K562 (cell line): Measurements from ENCODE around the gene NECAB3. TPM values are rescaled to one million over a fixed set of nuclear protein-coding genes. Genes with fewer than 3 reads are reported as not detected.
A peak's percentile ranks its signal among the peaks of the same experiment; 100 is the strongest.

ENCODE experiments used
- BHLHE40 ChIP-seq: IDR thresholded peaks from 2 replicates; pipeline ENCODE4 v1.6.1; 2011; ENCODE audit warnings: low read length, improper control_type of control experiment
- CBX8 ChIP-seq: fragments of 200-600 bp; sonication (generic); IDR thresholded peaks from 2 replicates; pipeline ENCODE4 v1.6.1; 2012; ENCODE audit warnings: borderline replicate concordance, mixed run types, low read depth, mild to moderate bottlenecking, moderate library complexity, mixed read lengths, low read length, control low read depth, inconsistent platforms; ENCODE audit not compliant: poor library complexity, severe bottlenecking; ENCODE audit errors: extremely low read depth
- CTBP1 ChIP-seq: fragments of 450-650 bp; IDR thresholded peaks from 2 replicates; pipeline ENCODE4 v1.6.1; 2016; ENCODE audit warnings: borderline replicate concordance
- EP300 ChIP-seq: IDR thresholded peaks from 2 replicates; pipeline ENCODE4 v1.6.1; 2012; ENCODE audit warnings: low read length, improper control_type of control experiment
- KHSRP ChIP-seq: fragments of 450-650 bp; IDR thresholded peaks from 2 replicates; pipeline ENCODE4 v1.6.1; 2017
- MLX ChIP-seq, 2 experiments: fragments of 450-650 bp in 1 of 2; sonication (generic) in 1 of 2; formaldehyde crosslinking; conservative IDR thresholded peaks; 2 replicates each; pipeline versions ENCODE4 v1.4.0 to v1.8.1; 2020 to 2022; ENCODE audit warnings: mild to moderate bottlenecking in 1 of 2, missing genetic modification reagents in 1 of 2
- NCOA6 ChIP-seq: fragments of 450-650 bp; IDR thresholded peaks from 2 replicates; pipeline ENCODE4 v1.6.1; 2017; ENCODE audit warnings: mild to moderate bottlenecking
- NR2C1 ChIP-seq, 2 experiments: fragments of 450-650 bp; IDR thresholded peaks; 2 replicates each; pipeline ENCODE4 v1.6.1; 2017; ENCODE audit warnings: mild to moderate bottlenecking in 2 of 2, antibody characterized with exemption in 1 of 2, inconsistent platforms in 1 of 2, missing compliant biosample characterization in 1 of 2, missing genetic modification characterization in 1 of 2
- POLR2AphosphoS5 ChIP-seq: IDR thresholded peaks from 2 replicates; pipeline ENCODE4 v1.6.1; 2011; ENCODE audit warnings: mild to moderate bottlenecking, low read depth, low read length, moderate library complexity; ENCODE audit not compliant: control insufficient read depth, insufficient read depth
- PPARD ChIP-seq: fragments of 250-450 bp; sonication (Bioruptor Pico); IDR thresholded peaks from 2 replicates; pipeline ENCODE4 v1.8.0; 2022; ENCODE audit warnings: inconsistent platforms, mild to moderate bottlenecking, moderate library complexity
- RFX7 ChIP-seq: fragments of 250-450 bp; sonication (Bioruptor Pico); IDR thresholded peaks from 2 replicates; pipeline ENCODE4 v1.5.1; 2021; ENCODE audit warnings: mild to moderate bottlenecking
- RUNX1 ChIP-seq: sonication (generic); IDR thresholded peaks from 2 replicates; pipeline ENCODE4 v1.6.1; 2016; ENCODE audit warnings: antibody characterized with exemption, low read depth
- SMARCE1 ChIP-seq: fragments of 450-650 bp; IDR thresholded peaks from 2 replicates; pipeline ENCODE4 v1.7.1; 2016; ENCODE audit warnings: mild to moderate bottlenecking
- TAF15 ChIP-seq: fragments of 200-400 bp; formaldehyde crosslinking; IDR thresholded peaks from 2 replicates; pipeline ENCODE4 v1.6.1; 2017; ENCODE audit warnings: mild to moderate bottlenecking, low read depth, low read length, moderate library complexity
- THRA ChIP-seq: fragments of 450-650 bp; IDR thresholded peaks from 2 replicates; pipeline ENCODE4 v1.6.1; 2017; ENCODE audit warnings: mild to moderate bottlenecking, moderate library complexity
- ZFP30 ChIP-seq: fragments of 250-450 bp; sonication (Bioruptor Pico); IDR thresholded peaks from 2 replicates; pipeline ENCODE4 v1.8.0; 2022; ENCODE audit warnings: moderate library complexity, mild to moderate bottlenecking, inconsistent platforms, borderline replicate concordance
- ZNF395 ChIP-seq: fragments of 200-800 bp; sonication (Bioruptor generic); IDR thresholded peaks from 2 replicates; pipeline ENCODE4 v1.6.1; 2017; ENCODE audit warnings: missing genetic modification characterization, missing compliant biosample characterization
- ZNF584 ChIP-seq: fragments of 200-800 bp; sonication (Bioruptor generic); IDR thresholded peaks from 2 replicates; pipeline ENCODE4 v1.6.1; 2016; ENCODE audit warnings: low read depth, mild to moderate bottlenecking, missing genetic modification characterization, missing compliant biosample characterization
- ZNF707 ChIP-seq: fragments of 250-450 bp; sonication (Bioruptor Pico); conservative IDR thresholded peaks from 2 replicates; pipeline ENCODE4 v1.8.0; 2022; ENCODE audit warnings: inconsistent platforms, mild to moderate bottlenecking, moderate library complexity
- ZNF77 ChIP-seq: fragments of 250-450 bp; sonication (Bioruptor Pico); IDR thresholded peaks from 2 replicates; pipeline ENCODE4 v1.5.0; 2020
- polyA plus RNA-seq, 8 experiments: library from polyadenylated mRNA; depleted of rRNA in 4 of 8; stranded (reverse) in 5 of 8; unstranded in 3 of 8; fragments of >200 nt; fragmentation: Nextera tagmentation in 2 of 8; fragmentation: Illumina TruSeq in 1 of 8; extraction: Ambion mirVana in 2 of 8; extraction: Trizol in 1 of 8; gene quantifications; 2 replicates each; pipeline versions ENCODE4 v1.2.1 to v1.2.3, GENCODE V29; 2011 to 2014; ENCODE audit warnings: inconsistent platforms in 1 of 8, missing spikeins in 1 of 8
- total RNA-seq, 7 experiments: library from RNA; depleted of rRNA in 6 of 7; stranded (reverse); fragments of >200 nt in 6 of 7; fragmentation: Illumina TruSeq in 2 of 7; extraction: Trizol in 2 of 7; gene quantifications; 2 replicates each; pipeline versions ENCODE4 v1.2.1 to v1.2.3, GENCODE V29; 2011 to 2021; ENCODE audit warnings: low replicate concordance in 1 of 7
- TF ChIP-seq, protein P1 (sequence below): sonication (generic); IDR thresholded peaks from 2 replicates; pipeline ENCODE4 v1.6.1; 2016
- TF ChIP-seq, protein P2 (sequence below), 2 experiments: fragments of 450-650 bp; conservative IDR thresholded peaks; 2 replicates each; pipeline ENCODE4 v1.6.1; 2017; ENCODE audit warnings: mild to moderate bottlenecking in 2 of 2, moderate library complexity in 2 of 2

NECAB3 gene
- total and polyA plus RNA-seq, 9 of the 15 experiments (the other 6 are each of a cell fraction or from before 2014, with no cell fraction given), result 0.94 to 63.3 (median 31.5) TPM

DNA sequence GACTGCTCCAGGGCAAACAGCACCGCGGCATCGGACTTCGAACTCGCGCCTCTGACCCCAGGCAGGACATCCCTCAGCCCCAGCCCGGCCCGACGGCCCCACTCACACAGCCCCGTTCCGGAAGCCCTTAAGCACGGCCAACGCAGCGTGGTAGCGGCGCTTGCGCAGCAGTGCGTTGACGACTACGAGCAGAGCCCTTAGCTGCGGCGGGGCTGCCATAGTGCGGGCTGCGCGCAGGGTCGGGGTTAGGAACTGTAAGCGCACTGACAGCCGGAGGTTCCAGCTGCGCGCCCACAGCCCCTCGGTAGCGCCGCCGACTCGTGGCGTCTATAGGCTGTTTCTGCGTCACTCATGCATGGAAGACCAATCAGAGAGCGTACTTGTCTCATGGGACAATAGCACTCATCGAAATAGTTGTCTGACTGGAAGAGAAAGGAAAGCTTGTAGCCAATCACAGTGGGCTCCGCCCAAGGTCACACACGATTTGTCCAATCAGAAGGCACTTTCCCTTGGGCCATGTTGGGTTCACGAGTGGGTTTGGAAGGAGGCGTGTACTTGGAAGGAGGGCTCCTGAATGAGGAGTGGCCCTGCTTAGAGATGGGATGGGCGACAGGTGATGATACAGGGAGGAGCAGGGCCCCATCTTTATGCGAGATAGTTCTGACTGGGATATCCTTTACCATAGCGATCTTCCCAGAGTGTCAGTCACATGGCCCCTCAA is 45.9 kb upstream of the NECAB3 start, which contains the start of gene PXMP4 (continued):
- peak; percentile 81 for TF ChIP-seq ZNF395 (CRISPR knock-in tag)
- no peak for TF ChIP-seq ZNF707 (CRISPR knock-in tag)
- TF ChIP-seq RFX7 (CRISPR knock-in tag), result no peak
- peak; percentile 52 for TF ChIP-seq BHLHE40
- no peak for TF ChIP-seq TAF15
- no peak for TF ChIP-seq THRA
- TF ChIP-seq ZNF77, result no peak
- no peak for TF ChIP-seq MLX (CRISPR knock-in tag; conservative IDR thresholded peaks at IDR 0.05)
- TF ChIP-seq EP300, result no peak
- TF ChIP-seq, protein P1, sequence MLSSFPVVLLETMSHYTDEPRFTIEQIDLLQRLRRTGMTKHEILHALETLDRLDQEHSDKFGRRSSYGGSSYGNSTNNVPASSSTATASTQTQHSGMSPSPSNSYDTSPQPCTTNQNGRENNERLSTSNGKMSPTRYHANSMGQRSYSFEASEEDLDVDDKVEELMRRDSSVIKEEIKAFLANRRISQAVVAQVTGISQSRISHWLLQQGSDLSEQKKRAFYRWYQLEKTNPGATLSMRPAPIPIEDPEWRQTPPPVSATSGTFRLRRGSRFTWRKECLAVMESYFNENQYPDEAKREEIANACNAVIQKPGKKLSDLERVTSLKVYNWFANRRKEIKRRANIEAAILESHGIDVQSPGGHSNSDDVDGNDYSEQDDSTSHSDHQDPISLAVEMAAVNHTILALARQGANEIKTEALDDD, result no peak
- TF ChIP-seq ZFP30, result no peak
- TF ChIP-seq, protein P2, sequence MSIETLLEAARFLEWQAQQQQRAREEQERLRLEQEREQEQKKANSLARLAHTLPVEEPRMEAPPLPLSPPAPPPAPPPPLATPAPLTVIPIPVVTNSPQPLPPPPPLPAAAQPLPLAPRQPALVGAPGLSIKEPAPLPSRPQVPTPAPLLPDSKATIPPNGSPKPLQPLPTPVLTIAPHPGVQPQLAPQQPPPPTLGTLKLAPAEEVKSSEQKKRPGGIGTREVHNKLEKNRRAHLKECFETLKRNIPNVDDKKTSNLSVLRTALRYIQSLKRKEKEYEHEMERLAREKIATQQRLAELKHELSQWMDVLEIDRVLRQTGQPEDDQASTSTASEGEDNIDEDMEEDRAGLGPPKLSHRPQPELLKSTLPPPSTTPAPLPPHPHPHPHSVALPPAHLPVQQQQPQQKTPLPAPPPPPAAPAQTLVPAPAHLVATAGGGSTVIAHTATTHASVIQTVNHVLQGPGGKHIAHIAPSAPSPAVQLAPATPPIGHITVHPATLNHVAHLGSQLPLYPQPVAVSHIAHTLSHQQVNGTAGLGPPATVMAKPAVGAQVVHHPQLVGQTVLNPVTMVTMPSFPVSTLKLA (conservative IDR thresholded peaks at IDR 0.05), result peak; percentile 83 to 93
- TF ChIP-seq NCOA6, result no peak
- no peak for TF ChIP-seq POLR2AphosphoS5
- TF ChIP-seq PPARD, result no peak
- TF ChIP-seq RUNX1, result no peak
- no peak for TF ChIP-seq ZNF584 (CRISPR knock-in tag)
- no peak for TF ChIP-seq KHSRP
- TF ChIP-seq SMARCE1, result no peak
- TF ChIP-seq CBX8, result no peak
- TF ChIP-seq CTBP1, result peak; percentile 41; the same call in 1 of the 2 replicates
- peak; percentile 96 for TF ChIP-seq NR2C1 (IDR thresholded peaks at IDR 0.05)
- peak; percentile 93 for TF ChIP-seq NR2C1 (tag; IDR thresholded peaks at IDR 0.05)
